Smooth muscle cell (in vitro differentiated cells): ENCODE measurements around the gene ANO4. TPM values are rescaled to one million over a fixed set of nuclear protein-coding genes. Genes with fewer than 3 reads are reported as not detected.
"Not testable (repeated sequence)": the region's sequence is repeated elsewhere in the genome, so short reads cannot be mapped to it uniquely, and the experiment has no call there.

Source experiments
- DNase-seq: peaks from one replicate; lab custom pipeline; 2025; ENCODE audit not compliant: unreplicated experiment; lab: John Stamatoyannopoulos, UW
- H2AFZ ChIP-seq: fragments of 200-600 bp; sonication (generic); 2 replicates; pipeline ENCODE4 v1.6.0; 2016; ENCODE audit warnings: antibody characterized with exemption, low read depth, mild to moderate bottlenecking
- H3F3A ChIP-seq: fragments of 200-600 bp; sonication (generic); 2 replicates; pipeline ENCODE4 v1.6.0; 2017; ENCODE audit warnings: antibody characterized with exemption, low read depth
- H3K27ac ChIP-seq: fragments of 200-600 bp; sonication (generic); 2 replicates; pipeline ENCODE4 v1.5.1; 2016; ENCODE audit warnings: low read depth, mild to moderate bottlenecking
- H3K27me3 ChIP-seq: fragments of 200-600 bp; sonication (generic); 2 replicates; pipeline ENCODE4 v1.6.1; 2016; ENCODE audit warnings: low read depth, mild to moderate bottlenecking
- H3K36me3 ChIP-seq: fragments of 200-600 bp; sonication (generic); 2 replicates; pipeline ENCODE4 v1.5.1; 2016; ENCODE audit warnings: low read depth
- H3K4me1 ChIP-seq: fragments of 200-600 bp; sonication (generic); 2 replicates; pipeline ENCODE4 v1.5.1; 2016; ENCODE audit warnings: low read depth
- H3K4me2 ChIP-seq: fragments of 200-600 bp; sonication (generic); 2 replicates; pipeline ENCODE4 v1.6.0; 2016; ENCODE audit warnings: mild to moderate bottlenecking
- H3K4me3 ChIP-seq: fragments of 200-600 bp; sonication (generic); 2 replicates; pipeline ENCODE4 v1.5.1; 2016; ENCODE audit warnings: mild to moderate bottlenecking
- H3K79me2 ChIP-seq: fragments of 200-600 bp; sonication (generic); 2 replicates; pipeline ENCODE4 v1.6.0; 2016; ENCODE audit warnings: low read depth, mild to moderate bottlenecking
- H3K9ac ChIP-seq: fragments of 200-600 bp; sonication (generic); 2 replicates; pipeline ENCODE4 v1.6.0; 2016; ENCODE audit warnings: low read depth
- H3K9me3 ChIP-seq: fragments of 200-600 bp; sonication (generic); replicated peaks from 2 replicates; pipeline ENCODE4 v1.5.1; 2016; ENCODE audit warnings: low read depth
- H4K20me1 ChIP-seq: fragments of 200-600 bp; sonication (generic); 2 replicates; pipeline ENCODE4 v1.6.0; 2016; ENCODE audit warnings: low read depth
- WGBS: methylation state at CpG from one replicate; pipeline ENCODE4 v1.1.7; 2016; ENCODE audit warnings: low lambda C conversion rate; 5-methylcytosine and 5-hydroxymethylcytosine counted together
- polyA plus RNA-seq: library from polyadenylated mRNA; unstranded; fragments of >200 nt; fragmentation: Nextera tagmentation; extraction: Ambion mirVana; gene quantifications from 2 replicates; pipeline ENCODE4 v1.2.1, GENCODE V29; 2016
- total RNA-seq: library from RNA; depleted of rRNA; stranded (reverse); fragments of >200 nt; gene quantifications from 2 replicates; pipeline ENCODE4 v1.2.3, GENCODE V29; 2014
- TF ChIP-seq, protein P1 (sequence below): fragments of 200-600 bp; sonication (generic); IDR thresholded peaks from 2 replicates; pipeline ENCODE4 v1.5.1; 2017; ENCODE audit warnings: borderline replicate concordance, mild to moderate bottlenecking, antibody characterized with exemption; ENCODE audit not compliant: insufficient read depth, poor library complexity, severe bottlenecking

ANO4 gene
- total and polyA plus RNA-seq, 2 experiments from 2014 or later: 27.3 to 51.7 TPM

DNA sequence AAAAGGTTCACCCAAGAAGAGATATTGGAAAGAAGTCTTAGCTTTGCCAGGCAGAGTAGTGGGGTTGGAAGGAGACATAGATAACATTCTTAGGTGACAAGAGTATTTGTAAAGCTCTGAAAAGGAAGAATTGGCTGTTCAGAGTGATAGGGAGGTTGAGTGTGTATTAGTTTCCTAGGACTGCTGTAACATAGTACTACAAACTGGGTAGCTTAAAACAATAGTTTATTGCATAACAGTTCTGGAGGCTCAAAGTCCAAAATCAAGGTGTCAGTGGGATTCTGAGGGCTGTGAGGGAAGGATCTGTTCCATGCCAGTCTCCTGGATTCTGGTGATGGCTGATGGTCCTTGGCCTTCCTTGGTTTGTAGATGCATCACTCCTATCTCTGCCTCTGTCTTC is 258.6 kb downstream of the ANO4 start:
- H3K79me2 ChIP-seq: no peaks in the 10 kb centered on the region
- H3K4me3 ChIP-seq: no peak overlapping the region
- H2AFZ ChIP-seq: no peak overlapping the region
- DNase-seq: no peak
- no peak overlapping the region for H3K27ac ChIP-seq
- no peak overlapping the region for H3K9ac ChIP-seq
- no peaks in the 10 kb centered on the region for H3K36me3 ChIP-seq
- peaks cover 15% of the 10 kb centered on the region for H3F3A ChIP-seq
- peaks cover 7% of the 10 kb centered on the region for H4K20me1 ChIP-seq
- H3K27me3 ChIP-seq: no peaks in the 10 kb centered on the region
- H3K9me3 ChIP-seq: no peaks in the 10 kb centered on the region
- H3K4me1 ChIP-seq: peaks cover 10% of the 10 kb centered on the region
- TF ChIP-seq, protein P1, sequence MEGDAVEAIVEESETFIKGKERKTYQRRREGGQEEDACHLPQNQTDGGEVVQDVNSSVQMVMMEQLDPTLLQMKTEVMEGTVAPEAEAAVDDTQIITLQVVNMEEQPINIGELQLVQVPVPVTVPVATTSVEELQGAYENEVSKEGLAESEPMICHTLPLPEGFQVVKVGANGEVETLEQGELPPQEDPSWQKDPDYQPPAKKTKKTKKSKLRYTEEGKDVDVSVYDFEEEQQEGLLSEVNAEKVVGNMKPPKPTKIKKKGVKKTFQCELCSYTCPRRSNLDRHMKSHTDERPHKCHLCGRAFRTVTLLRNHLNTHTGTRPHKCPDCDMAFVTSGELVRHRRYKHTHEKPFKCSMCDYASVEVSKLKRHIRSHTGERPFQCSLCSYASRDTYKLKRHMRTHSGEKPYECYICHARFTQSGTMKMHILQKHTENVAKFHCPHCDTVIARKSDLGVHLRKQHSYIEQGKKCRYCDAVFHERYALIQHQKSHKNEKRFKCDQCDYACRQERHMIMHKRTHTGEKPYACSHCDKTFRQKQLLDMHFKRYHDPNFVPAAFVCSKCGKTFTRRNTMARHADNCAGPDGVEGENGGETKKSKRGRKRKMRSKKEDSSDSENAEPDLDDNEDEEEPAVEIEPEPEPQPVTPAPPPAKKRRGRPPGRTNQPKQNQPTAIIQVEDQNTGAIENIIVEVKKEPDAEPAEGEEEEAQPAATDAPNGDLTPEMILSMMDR: no peak
- H3K4me2 ChIP-seq: no peak overlapping the region

DNA sequence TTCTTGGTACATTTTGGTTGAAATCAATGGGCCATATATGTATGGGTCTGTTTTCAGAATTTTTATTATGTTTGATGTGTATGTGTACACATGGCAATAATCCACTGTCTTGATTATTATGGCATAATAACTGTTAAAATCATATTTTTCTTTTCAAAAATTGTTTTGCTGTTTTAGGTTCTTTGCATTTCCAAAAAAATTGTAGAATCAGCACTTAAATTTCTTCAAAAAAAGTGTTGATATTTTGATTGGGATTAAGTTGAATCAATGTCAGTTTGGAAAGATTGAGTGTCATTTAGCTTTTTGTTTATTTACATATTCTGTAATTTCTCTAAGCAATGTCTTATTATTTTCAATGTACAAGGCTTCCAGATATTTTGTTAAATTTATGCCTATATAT is 261.4 kb downstream of the ANO4 start:
- no peak overlapping the region for H3K4me2 ChIP-seq
- no peak for DNase-seq
- H3K9me3 ChIP-seq: no peaks in the 10 kb centered on the region
- TF ChIP-seq, protein P1: no peak
- H3K79me2 ChIP-seq: no peaks in the 10 kb centered on the region
- H3F3A ChIP-seq: peaks cover 13% of the 10 kb centered on the region
- H3K9ac ChIP-seq: no peak overlapping the region
- H3K4me1 ChIP-seq: peaks cover 10% of the 10 kb centered on the region
- peaks cover 7% of the 10 kb centered on the region for H4K20me1 ChIP-seq
- no peak overlapping the region for H3K27ac ChIP-seq
- no peak overlapping the region for H2AFZ ChIP-seq
- no peak overlapping the region for H3K4me3 ChIP-seq
- H3K36me3 ChIP-seq: no peaks in the 10 kb centered on the region
- no peaks in the 10 kb centered on the region for H3K27me3 ChIP-seq

DNA sequence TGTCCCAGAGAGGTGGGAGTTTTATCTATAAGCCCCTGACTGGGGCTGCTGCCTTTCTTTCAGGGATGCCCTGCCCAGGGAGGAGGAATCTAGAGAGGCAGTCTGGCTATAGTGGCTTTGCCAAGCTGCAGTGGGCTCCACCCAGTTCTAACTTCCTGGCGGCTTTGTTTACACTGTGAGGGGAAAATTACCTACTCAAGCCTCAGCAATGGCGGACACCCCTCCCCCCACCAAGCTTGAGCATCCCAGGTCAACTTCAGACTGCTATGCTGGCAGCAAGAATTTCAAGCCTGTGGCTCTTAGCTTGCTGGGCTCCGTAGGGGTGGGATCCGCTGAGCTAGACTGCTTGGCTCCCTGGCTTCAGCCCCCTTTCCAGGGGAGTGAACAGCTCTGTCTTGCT is 267.9 kb downstream of the ANO4 start:
- not testable (repeated sequence) for H3K9me3 ChIP-seq

DNA sequence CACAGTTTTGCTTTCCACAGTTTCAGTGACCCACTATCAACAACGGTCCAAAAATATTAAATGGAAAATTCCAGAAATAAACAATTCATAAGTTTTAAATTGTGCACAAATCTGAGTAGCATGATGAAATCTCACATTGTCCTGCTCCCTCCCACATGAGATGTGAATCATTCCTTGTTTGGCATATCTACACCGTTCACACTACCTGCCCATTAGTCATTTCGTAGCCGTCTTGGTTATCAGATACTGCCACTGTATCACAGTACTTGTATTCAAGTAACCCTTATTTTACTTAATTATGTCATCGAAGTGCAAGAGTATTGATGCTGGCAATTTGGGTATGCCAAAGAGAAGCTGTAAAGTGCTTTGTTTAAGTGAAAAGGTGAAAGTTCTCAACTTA is 270.1 kb downstream of the ANO4 start:
- H3K4me1 ChIP-seq: no peaks in the 10 kb centered on the region
- H3K9me3 ChIP-seq: no peaks in the 10 kb centered on the region
- H3K9ac ChIP-seq: no peak overlapping the region
- DNase-seq: no peak
- no peak overlapping the region for H3K4me2 ChIP-seq
- WGBS: 87% methylated on average over 5 of the region's 5 CpGs
- H4K20me1 ChIP-seq: no peaks in the 10 kb centered on the region
- H3K36me3 ChIP-seq: peaks cover 4% of the 10 kb centered on the region
- H3K27me3 ChIP-seq: no peaks in the 10 kb centered on the region
- H3F3A ChIP-seq: no peaks in the 10 kb centered on the region
- no peak overlapping the region for H3K27ac ChIP-seq
- H2AFZ ChIP-seq: no peak overlapping the region
- no peak overlapping the region for H3K4me3 ChIP-seq
- H3K79me2 ChIP-seq: no peaks in the 10 kb centered on the region
- TF ChIP-seq, protein P1: no peak

More for the DNA sequence above, 267.9 kb downstream of the ANO4 start:
- H3K4me2 ChIP-seq, H3K27me3 ChIP-seq, H3K4me3 ChIP-seq, H2AFZ ChIP-seq, DNase-seq, H4K20me1 ChIP-seq, H3K9ac ChIP-seq, H3K4me1 ChIP-seq, H3K36me3 ChIP-seq, H3F3A ChIP-seq, H3K79me2 ChIP-seq, H3K27ac ChIP-seq: not testable (repeated sequence)
- 98% methylated on average over 4 of the region's 4 CpGs for WGBS
